Right ventricle myocardium inferior (tissue), 1 donor: ENCODE results near the gene WDR6. TPM values are rescaled to one million over a fixed set of nuclear protein-coding genes. Genes with fewer than 3 reads are reported as not detected.

Source experiments
- ATAC-seq: fragments of 200-7000 bp; cut with Tn5 transposase; one replicate; pipeline ENCODE4 v1.9.1; 2020; ENCODE audit warnings: mild to moderate bottlenecking, moderate library complexity
- DNase-seq: peaks from one replicate; pipeline ENCODE4 v3.0.0; 2021; ENCODE audit errors: missing footprints
- intact Hi-C: fragments of 100-400 bp; cut with DNase I; formaldehyde crosslinking; loops from one replicate; pipeline ENCODE4 v1.11.0; 2022
- total RNA-seq: library from RNA; stranded (reverse); fragmentation: NEBNext Ultra II Directional; extraction: Animal tissue kit (Norgen Biotek cat#: 25700); gene quantifications from one replicate; pipeline ENCODE4 v1.2.1, GENCODE V29; 2021
- donor health status: DM: no; HTN: yes; CAD: no; lungs with severe emphysema.

Gene WDR6
- total RNA-seq, 1 donor from 2014 or later: 83.3 TPM

GRCh38 chr3:49009396-49009795, 2.2 kb downstream of the WDR6 start:
- intact Hi-C loops: no loop called here
- DNase-seq (no peak), ATAC-seq (no peak)

GRCh38 chr3:49012441-49013017, 5.3 kb downstream of the WDR6 start:
- DNase-seq (no peak), ATAC-seq (no peak)
- intact Hi-C loops: no loop called here

GRCh38 chr3:49013113-49013737, 6.0 kb downstream of the WDR6 start:
- ATAC-seq (no peak), DNase-seq (no peak)
- intact Hi-C loops: no loop called here

- ATAC-seq: no peak
- intact Hi-C loops: no loop called here
- DNase-seq: peak; percentile 58
Measured at GRCh38 chr3:49013738-49014660, 6.8 kb downstream of the WDR6 start.

- ATAC-seq: no peak
- DNase-seq: no peak
- intact Hi-C loops: no loop called here
Measured at GRCh38 chr3:49015072-49015471, 7.9 kb downstream of the WDR6 start.

GRCh38 chr3:49015765-49016164, 8.6 kb downstream of the WDR6 start:
- DNase-seq (no peak), ATAC-seq (no peak)
- intact Hi-C loops: no loop called here

GRCh38 chr3:49016414-49017228, 9.4 kb downstream of the WDR6 start:
- DNase-seq (no peak), ATAC-seq (no peak)
- intact Hi-C loops: no loop called here

GRCh38 chr3:49017229-49017970, 10.2 kb downstream of the WDR6 start:
- ATAC-seq: no peak
- DNase-seq: no peak
- intact Hi-C loops: no loop called here

- intact Hi-C loops: no loop called here
- peak; percentile 84 for DNase-seq
- no peak for ATAC-seq
Measured at GRCh38 chr3:49017971-49018706, 10.9 kb downstream of the WDR6 start, which contains the start of gene DALRD3. Gene DALRD3 (minus strand): TSS chr3:49018580. CDS start chr3:49018564, 16 bp downstream.

- ATAC-seq (no peak), DNase-seq (no peak)
- intact Hi-C loops: no loop called here
Measured at GRCh38 chr3:49018707-49019006, 11.5 kb downstream of the WDR6 start.

GRCh38 chr3:49019941-49020329, 12.7 kb downstream of the WDR6 start:
- no peak for DNase-seq
- ATAC-seq: no peak
- intact Hi-C loops: loop anchor here (5.0 to 10.0 kb wide), 3 partner anchors 72 to 405 kb away; partner anchors contain the start of genes AMT, LAMB2, NICN1 and QRICH1

- DNase-seq: peak; percentile 86
- ATAC-seq: peak; percentile 0
- intact Hi-C loops: loop anchor here (5.0 to 10.0 kb wide), 3 partner anchors 72 to 404 kb away; partner anchors contain the start of genes AMT, LAMB2, NICN1 and QRICH1
Measured at GRCh38 chr3:49020330-49021212, 13.4 kb downstream of the WDR6 start.

GRCh38 chr3:49021213-49021812, 14.1 kb downstream of the WDR6 start:
- ATAC-seq (peak; percentile 93), DNase-seq (peak; percentile 100)
- intact Hi-C loops: loop anchor here (5.0 to 10.0 kb wide), 3 partner anchors 71 to 403 kb away; partner anchors contain the start of genes AMT, LAMB2, NICN1 and QRICH1

GRCh38 chr3:49021813-49022687, 14.9 kb downstream of the WDR6 start, which contains the start of gene NDUFAF3:
Gene NDUFAF3 (plus strand): TSS chr3:49022121. CDS start chr3:49022145, 24 bp downstream.
- intact Hi-C loops: loop anchor here (5.0 to 10.0 kb wide), 3 partner anchors 70 to 403 kb away; partner anchors contain the start of genes AMT, LAMB2, NICN1 and QRICH1
- ATAC-seq (peak; percentile 90), DNase-seq (peak; percentile 96)

GRCh38 chr3:49022688-49023171, 15.5 kb downstream of the WDR6 start:
- intact Hi-C loops: loop anchor here (5.0 to 10.0 kb wide), 3 partner anchors 70 to 402 kb away; partner anchors contain the start of genes AMT, LAMB2, NICN1 and QRICH1
- ATAC-seq (no peak), DNase-seq (no peak)
